Gastroesophageal sphincter (tissue), 3 donors: ENCODE results near the gene DCLRE1C.

Experiments used
- CTCF ChIP-seq, 4 experiments: fragments of 200-600 bp in 2 of 4; fragments of 450-650 bp in 2 of 4; sonication (generic) in 1 of 4; IDR thresholded peaks; one replicate each; pipeline ENCODE4 v1.5.1; 2017 to 2019; ENCODE audit warnings: antibody characterized with exemption in 4 of 4, mild to moderate bottlenecking in 2 of 4, moderate library complexity in 2 of 4
- POLR2A ChIP-seq, 2 donors: fragments of 450-650 bp; IDR thresholded peaks; one replicate each; pipeline ENCODE4 v1.6.1; 2017; ENCODE audit warnings: antibody characterized with exemption in 2 of 2, mild to moderate bottlenecking in 2 of 2, moderate library complexity in 1 of 2
- POLR2AphosphoS5 ChIP-seq: sonication (generic); formaldehyde crosslinking; IDR thresholded peaks from one replicate; pipeline ENCODE4 v1.6.1; 2017; ENCODE audit warnings: antibody characterized with exemption

- TF ChIP-seq CTCF (IDR thresholded peaks at IDR 0.05) (peak in 1 of 4 experiments; percentile 15), POLR2A (IDR thresholded peaks at IDR 0.05) (no peak), POLR2AphosphoS5 (no peak)
Observed at GRCh38 chr10:14975672-14976273, 21.9 kb upstream of the DCLRE1C start.
